GM18507 (cell line): ENCODE measurements around the gene HBS1L.

Experiments used
- DNase-seq: peaks from one replicate; pipeline ENCODE4 v3.0.0; 2011; ENCODE audit warnings: low read depth; ENCODE audit not compliant: insufficient read length; ENCODE audit errors: extremely low spot score
- FAIRE-seq: peaks from 2 replicates; lab custom pipeline; 2011; peaks lifted over from hg19 to GRCh38; lab: Jason Lieb, UNC

The HBS1L gene

DNA sequence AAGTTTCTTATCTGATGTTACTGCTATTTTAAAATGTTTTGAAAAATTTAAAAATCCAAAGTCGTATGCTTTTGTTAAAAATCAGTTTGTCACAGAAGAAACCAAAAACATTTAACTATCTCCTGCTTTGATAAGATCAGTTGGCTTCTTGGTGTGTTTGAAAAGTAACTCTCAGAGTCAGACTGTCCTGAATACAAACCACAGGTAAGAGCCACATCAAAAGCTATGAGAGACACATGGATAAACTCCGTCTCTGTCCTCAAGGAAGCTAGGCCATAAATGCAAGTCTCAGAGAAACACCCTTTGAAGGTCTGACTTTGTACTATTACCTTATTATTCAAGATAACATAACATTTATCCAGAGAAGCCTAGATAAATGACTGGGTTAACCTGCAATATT lies 7.7 kb downstream of the HBS1L start:
- DNase-seq (no peak), FAIRE-seq (no peak)

DNA sequence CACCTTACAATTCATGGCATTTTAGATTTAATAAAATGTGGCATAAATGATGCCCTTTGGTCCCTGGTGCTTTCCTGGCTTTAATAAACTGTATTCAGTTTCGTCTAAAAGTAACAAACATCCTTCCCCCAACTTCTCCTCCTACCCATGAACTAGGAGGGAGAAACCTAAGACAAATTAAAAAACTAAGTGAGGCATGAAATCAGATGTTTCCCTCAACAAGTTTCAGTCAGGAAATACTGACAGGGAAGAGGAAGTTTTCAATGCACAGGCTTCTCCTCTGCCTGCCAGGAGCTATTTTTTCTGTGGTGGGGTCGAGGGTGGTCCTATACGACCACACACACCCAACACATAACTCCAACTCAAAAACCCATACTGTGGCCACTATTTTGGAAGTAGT lies 10.0 kb downstream of the HBS1L start:
- no peak for DNase-seq
- peak; percentile 74 for FAIRE-seq

DNA sequence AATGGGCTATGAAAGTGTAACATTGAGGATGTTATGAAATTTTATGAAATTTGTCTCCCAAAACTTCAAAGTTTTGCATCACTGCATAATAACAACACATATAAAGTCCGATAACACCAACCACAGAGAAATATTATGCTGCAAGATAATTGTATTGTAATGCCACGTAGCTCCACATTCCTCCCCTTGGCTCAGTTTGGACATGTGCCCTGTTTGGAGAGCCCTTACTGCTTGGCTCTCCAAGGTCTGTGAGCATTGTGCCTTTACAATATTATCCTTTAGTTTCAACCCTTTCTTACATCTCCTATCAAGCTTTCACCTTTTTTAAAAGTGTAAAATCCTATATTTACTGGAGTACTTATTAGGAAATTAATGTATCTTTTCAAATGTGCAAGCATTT lies 10.8 kb downstream of the HBS1L start:
- FAIRE-seq: peak; percentile 24
- no peak for DNase-seq

DNA sequence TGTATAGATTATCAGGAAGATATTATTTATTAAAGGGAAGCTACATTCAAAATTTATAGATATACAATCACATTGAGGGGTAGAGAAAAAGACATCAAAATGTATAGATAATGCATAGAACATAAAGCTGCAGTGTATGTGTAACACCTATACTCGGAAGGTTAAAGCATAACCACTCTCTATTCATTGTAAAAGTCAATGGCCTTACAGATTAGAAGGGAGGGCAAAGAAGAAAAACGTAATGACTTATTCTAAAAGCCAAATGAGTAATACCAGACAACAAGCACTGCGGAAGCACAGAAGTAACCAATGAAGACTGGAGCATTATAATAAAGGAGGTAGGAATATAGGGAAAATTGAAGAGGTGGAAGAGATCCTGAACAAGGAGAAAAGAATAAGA lies 11.3 kb downstream of the HBS1L start:
- FAIRE-seq: no peak
- DNase-seq: no peak

DNA sequence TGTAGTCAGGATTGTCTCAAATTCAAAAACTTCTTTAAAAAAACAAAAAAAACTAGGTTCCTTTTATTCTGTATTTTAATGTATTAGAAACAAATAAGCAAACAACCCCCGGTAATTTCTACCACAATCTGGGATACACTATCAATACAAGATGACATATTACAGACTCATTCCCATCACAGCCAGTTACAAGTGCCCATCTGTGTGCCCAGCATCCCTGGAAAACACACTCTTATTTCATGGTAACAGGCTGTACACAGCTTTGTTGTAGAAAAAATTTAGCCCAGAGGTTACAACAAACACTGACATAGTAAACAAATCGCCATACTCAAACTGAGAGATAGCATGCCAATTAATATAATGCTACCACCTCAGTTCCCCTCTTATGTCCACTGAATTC lies 16.3 kb downstream of the HBS1L start:
- FAIRE-seq (no peak), DNase-seq (no peak)

DNA sequence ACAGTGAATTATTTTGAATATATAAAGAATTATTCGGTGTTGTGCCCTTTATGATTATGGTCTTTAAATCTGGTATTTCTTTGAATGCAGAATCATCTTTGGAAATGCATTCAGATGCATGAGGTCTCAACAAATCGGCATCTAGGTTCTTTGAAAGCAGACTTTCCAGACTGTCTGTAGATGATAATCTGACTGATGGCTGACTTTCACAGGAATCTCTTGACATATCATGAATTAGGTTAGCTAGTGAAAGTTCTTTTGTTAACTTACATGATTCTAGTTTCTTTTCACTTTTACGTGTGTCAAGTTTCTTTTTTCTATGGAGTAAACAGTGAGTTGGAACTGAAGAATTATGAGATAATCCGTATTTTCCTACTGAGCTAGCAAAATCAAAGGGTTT lies 17.1 kb downstream of the HBS1L start:
- FAIRE-seq: peak; percentile 75

DNA sequence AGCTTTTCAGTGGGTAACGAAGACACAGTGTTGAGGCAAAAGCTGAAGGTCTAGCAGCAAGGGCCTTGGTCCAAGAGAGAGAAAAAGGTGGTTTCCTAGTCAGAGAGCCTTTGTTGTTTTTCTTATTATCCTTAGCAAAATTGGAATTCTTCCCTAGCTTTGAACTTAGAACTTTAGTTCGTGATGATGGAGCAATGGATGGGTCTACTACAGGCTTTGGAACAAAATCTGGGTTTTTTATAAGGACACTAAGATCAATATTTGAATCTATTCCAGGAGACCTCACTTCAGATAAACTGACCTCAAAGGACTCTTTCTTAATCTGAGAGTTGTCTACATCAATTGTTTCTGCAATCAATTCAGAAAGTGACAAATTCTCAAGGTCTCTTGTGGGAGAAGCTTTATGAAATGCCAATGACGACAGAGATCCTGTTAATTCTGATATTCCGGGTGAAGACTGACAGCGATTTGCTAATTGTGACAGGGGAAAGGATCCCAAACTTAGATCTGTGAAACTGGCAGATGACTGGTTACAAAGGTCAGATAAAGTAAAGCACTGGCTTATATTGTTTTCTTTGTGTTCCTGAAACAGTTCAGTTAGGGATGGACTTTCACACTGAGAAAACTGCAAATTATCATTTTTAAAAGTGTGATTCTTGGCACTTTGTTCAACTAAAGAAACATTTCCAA lies 17.7 kb downstream of the HBS1L start:
- FAIRE-seq: peak; percentile 66
- DNase-seq: no peak

More for the DNA sequence above, 17.1 kb downstream of the HBS1L start:
- no peak for DNase-seq

DNA sequence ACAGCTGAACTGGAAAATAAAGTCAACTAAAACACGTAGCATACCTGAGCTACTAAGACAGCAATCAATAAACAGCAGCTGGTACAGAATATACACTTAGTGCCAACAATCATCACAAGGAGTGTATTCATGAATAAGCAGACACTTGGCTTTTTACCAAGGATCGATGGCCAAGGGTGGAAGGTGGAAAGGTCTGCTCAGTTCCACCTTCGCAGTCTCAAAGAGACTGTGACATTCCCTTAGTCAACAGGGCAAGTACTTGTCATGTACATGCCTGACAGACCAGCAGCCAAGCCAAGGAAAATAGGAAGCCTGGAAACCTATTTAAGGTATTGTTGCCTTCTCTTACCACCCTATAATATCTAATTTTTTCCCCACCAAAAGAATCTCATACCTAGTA lies 21.4 kb downstream of the HBS1L start:
- no peak for DNase-seq
- no peak for FAIRE-seq

DNA sequence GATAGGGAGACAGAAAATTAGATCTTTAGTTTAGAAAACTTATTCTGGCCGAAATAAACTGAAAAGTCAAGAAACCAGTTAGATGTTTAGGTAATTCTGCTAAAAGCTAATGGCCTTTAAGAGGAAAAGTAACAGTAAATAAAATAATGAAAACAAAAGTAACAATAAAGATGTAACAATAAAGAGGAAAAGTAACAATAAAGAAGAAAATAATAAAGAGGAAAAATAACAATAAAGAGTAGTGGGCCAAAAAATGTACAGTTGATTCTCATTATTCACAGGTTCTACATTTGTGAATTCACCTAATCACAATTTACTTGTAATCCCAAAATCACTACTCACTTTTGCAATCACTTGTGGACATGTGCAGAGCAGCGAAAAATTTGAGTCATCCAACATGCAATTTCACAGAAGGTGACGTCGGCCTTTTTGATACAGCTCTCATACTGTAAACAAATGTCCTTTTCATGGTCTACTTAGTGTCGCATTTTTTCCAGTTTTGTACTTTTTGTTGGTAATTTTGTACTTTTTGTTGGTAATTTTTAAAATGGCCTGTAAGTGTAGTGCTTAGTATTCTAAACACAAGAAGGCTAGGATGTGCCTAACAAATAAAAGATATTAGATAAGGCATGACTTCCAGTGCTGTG lies 24.0 kb downstream of the HBS1L start:
- no peak for FAIRE-seq

DNA sequence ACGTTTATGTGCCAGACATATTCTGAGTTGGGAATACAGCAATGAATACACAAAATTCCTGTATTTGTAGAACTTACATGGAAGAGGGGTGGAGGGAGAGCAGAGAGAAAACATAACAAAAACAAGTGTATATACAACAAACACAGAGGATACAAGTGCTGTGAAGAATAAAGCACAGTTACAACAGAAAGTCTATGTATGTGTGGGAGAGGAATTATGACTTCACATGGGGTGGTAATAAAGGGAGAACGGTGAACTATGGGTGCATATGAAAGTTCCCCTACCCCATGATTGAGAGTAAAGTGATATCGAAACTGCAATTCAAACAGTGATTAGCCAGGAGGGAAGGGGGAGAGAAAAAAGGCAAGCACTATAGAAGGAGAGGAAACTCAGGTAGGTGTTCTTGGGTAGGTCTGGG lies 24.6 kb downstream of the HBS1L start:
- FAIRE-seq: peak; percentile 95
- DNase-seq: peak; percentile 36

More for the DNA sequence above, 24.0 kb downstream of the HBS1L start:
- no peak for DNase-seq

DNA sequence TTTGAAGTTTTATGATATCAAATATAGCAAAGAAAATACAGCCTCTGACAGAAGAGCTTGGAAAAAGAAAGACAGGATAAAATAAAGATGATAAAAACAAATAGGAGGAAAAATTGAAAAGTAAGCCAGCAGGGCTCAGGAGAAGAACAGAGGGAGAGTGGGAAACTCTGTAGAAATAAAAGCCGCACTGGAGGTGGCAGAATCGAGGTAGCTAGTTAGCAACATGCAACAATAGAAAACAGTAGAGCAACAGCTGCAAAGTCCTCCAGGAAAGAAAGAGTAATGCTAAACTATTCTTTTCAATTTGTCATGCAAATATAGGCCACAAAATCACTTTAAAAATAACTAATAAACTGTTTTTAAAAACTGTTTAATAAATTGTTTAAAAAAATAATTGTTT lies 28.8 kb downstream of the HBS1L start:
- no peak for FAIRE-seq
- no peak for DNase-seq

DNA sequence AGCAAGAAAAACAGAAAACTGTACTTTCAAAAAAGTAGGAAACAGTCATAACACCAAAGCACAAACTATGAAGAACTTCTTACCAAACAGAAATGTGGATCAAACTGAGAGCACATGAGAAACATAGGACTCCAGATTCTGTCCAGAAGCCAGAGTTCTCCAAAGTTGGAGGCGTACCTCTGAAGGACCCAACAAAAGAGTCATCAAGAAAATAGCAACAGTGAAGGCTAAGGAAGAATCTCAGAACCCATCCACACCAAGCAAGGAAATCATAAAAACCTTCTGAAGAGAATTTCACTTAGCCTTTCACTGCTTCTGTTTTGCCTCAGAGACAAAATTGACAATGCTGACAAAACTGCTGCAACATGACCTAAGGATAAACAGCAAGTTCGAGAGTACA lies 29.4 kb downstream of the HBS1L start:
- FAIRE-seq: peak; percentile 35
- DNase-seq: no peak

DNA sequence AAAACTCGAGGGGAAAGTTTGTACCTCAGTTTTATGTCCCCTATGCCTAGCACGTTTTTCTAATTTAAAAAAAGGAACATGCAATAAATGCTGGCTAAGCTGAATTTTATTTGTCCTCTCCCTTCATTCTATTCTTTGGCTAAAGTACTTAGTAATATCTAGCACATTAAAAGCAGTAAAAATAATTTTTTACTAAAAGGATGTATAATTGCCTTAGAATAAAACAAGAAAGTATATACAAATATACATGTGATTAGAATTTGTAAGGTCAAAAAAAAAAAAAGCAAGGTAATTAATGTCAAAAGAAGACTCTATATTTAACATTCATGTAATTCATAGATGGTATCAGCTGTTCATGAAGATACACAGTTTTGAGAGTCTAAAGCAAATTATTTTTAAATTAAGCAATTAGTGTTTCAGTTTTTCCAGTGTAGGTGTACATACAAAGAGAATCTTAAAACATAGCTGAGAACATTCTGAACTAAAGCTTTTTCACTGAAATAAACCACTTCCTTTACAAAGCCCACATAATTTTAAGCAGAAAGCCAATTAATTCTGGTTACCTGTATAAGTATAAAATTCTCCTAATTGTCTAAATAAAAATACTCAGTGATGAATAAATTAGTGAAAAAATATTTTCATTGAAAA lies 32.4 kb downstream of the HBS1L start:
- no peak for DNase-seq
- peak; percentile 15 for FAIRE-seq

DNA sequence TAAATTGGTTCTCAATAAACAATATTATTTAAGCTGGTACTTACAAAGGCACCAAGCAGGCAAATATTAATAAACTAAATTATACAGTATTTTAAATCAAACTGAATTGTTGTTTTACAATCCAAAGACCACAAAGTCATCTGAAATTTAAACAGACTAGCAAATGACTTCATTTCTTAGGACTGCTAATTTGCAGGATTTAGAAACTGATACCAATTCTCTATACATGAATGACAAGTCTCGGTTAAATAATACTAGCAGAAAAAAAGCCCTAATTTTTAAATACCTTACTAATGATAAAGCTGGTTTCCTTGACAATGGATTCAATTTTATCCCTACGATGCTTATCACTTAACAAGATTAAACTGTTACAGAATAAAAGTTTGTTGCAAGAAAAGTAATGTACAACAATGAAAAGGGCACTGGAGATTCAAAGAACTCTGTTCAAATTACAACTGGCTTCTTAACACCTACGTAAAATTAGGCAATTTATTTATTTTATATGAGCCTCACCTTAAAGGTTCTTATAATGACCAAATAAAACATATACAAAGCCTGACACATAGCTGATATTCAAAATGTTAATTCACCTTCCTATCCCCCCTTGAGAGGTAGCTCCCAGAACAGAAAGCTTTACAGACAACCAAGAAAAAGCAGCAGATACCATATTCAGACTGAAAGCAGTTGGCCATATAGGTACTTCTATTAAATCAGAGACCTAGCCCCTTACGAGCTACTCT lies 33.1 kb downstream of the HBS1L start:
- FAIRE-seq: peak; percentile 69
- no peak for DNase-seq

DNA sequence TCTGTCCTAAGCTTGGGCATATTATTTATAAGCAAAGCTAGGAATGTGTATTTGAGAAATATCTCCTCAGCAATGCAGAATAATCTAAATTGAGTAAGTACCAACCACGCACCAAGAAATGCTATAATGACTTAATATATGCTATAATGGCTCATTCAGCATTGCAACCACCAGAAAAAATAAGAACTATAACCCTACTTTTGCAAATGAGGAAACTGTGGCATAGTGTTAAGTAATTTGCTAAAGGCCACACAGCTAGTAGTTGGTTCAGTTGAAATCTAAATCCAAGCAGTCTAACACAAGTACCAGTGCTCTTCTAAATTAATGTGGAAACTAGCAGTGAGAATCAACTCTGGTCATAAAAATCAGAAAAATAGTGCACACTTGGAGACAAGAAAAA lies 35.7 kb downstream of the HBS1L start:
- DNase-seq: no peak
- peak; percentile 50 for FAIRE-seq

DNA sequence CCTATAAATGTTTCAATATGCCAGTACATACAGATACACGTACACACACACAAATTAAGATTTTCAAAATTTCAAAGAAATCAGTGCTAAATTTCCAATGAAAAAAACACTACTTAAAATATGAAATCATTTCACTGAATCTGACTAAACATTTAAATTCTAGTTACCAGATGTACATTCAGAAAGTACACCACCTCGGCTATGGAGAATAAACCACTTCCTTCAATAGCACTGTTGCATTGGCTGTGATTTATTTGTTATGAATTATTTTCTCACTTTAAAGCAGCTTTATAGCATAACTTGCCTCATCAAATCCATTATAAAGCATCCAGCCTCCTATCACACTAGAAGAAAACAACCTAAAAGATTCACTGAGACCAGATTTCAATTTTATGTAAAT lies 36.6 kb downstream of the HBS1L start:
- DNase-seq (no peak), FAIRE-seq (no peak)

DNA sequence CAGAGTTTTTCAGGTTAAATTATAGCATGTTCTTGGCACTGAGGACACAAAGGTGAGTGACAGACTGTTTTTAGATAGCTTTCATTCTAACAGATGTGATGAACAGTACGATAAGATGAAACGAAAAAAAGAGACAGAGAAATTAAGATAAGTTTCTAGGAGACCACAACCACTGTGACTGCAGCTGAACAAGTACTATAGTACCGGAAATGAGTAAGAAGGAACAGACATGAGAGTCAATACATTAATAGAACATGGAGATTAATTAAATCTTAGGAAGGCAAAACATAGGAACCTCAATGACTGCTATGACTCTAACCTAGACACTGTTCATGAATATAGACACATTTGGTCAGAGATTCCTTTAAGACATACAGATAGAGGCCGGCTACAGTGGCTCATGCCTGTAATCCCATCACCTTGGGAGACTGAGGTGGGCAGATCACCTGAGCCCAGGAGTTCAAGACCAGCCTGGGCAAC lies 40.2 kb downstream of the HBS1L start:
- DNase-seq: no peak
- peak; percentile 90 for FAIRE-seq

DNA sequence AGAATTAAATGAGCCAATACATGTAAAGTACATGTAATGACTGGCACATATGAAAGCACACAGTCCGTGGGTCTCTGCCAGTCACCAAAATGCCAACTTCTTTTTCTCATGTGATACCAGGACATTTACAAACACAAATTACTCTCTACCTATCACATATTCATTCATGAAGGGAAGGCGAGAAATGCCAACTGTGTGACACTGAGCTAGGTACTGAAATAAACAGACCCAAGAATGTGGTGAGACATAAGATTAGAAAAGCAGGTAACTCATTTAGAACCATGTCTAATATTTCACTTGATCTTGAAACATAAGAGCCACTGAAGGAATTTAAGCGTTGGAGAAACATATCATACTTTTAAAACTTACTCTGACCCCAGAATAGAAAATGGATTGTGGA lies 41.4 kb downstream of the HBS1L start:
- no peak for FAIRE-seq

DNA sequence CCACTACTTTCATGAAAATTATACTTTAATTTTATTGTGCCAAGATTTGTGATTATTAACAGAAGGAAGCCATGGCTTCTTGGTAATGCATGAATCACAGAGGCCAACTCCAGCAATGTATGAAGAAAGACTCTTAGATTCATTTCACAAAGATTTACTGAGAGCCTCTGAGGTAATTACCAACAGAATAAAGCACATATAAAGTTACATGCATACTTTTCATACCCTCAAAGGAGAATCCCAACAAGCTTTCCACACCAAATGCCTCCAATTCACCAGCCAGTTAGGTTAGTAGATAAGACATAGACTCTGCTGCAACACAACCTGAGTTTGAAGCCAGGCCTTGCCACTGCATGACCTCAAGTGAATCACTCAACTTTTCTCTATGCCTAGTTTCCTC lies 41.9 kb downstream of the HBS1L start:
- FAIRE-seq (peak; percentile 26), DNase-seq (no peak)

More for the DNA sequence above, 41.4 kb downstream of the HBS1L start:
- no peak for DNase-seq

DNA sequence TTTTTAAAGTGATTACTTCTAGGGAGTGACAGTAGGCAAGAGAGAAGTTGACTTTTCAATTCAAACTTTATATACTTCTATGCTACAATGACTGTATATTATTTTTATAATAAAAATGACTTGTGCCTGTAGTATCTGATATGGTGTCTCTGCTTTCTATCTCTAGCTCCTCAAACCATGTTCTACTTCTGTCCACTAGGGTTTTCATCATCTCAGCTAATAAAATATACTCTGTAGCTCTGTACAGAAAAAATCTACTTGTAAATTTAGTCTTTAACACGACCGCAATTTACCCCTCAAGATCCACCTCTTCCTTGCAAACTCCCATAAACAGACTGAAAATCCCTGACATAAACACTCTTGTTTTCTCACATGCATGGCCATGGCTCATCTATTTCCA lies 42.3 kb downstream of the HBS1L start:
- DNase-seq (no peak), FAIRE-seq (no peak)
